Right cardiac atrium (tissue), 5 donors: ENCODE data around the gene AGPAT3. TPM values are rescaled to one million over a fixed set of nuclear protein-coding genes. Genes with fewer than 3 reads are reported as not detected.

Source experiments
- ATAC-seq, 2 donors: fragments of 200-7000 bp; cut with Tn5 transposase; one replicate each; pipeline versions ENCODE4 v1.8.0 to v1.9.1; 2020; ENCODE audit warnings: moderate library complexity in 2 of 2, mild to moderate bottlenecking in 1 of 2
- DNase-seq, 3 donors: peaks; one replicate each; pipeline ENCODE4 v3.0.0-alpha.2; 2020
- H3K27ac ChIP-seq: one replicate; pipeline ENCODE4 v1.5.1; 2013; ENCODE audit warnings: mild to moderate bottlenecking, low read length, control low read depth, moderate library complexity
- H3K27me3 ChIP-seq: one replicate; pipeline ENCODE4 v1.6.1; 2013; ENCODE audit not compliant: control insufficient read depth, insufficient read depth
- H3K4me1 ChIP-seq: one replicate; pipeline ENCODE4 v1.6.1; 2013; ENCODE audit warnings: low read length; ENCODE audit not compliant: control insufficient read depth, insufficient read depth
- H3K4me3 ChIP-seq: one replicate; pipeline ENCODE4 v1.5.1; 2013; ENCODE audit warnings: low read length, control low read depth
- H3K9me3 ChIP-seq: one replicate; pipeline ENCODE4 v1.6.1; 2013; ENCODE audit warnings: low read length; ENCODE audit not compliant: control insufficient read depth
- WGBS: extraction: QIAGEN DNeasy Blood & Tissue Kit; methylation state at CpG from one replicate; pipeline ENCODE4 v1.1.7; 2013; 5-methylcytosine and 5-hydroxymethylcytosine counted together
- intact Hi-C, 4 donors: fragments of 100-400 bp; cut with DNase I; formaldehyde crosslinking; loops; one replicate each; pipeline versions ENCODE4 v1.11.0 to v1.14.0; 2022 to 2023
- polyA plus RNA-seq: library from polyadenylated mRNA; stranded (reverse); fragments of 200-250 nt; gene quantifications from one replicate; pipeline ENCODE4 v1.2.3, GENCODE V29; 2013
- total RNA-seq, 4 donors: library from RNA; stranded (reverse); fragmentation: NEBNext Ultra II Directional; extraction: Animal tissue kit (Norgen Biotek cat#: 25700); gene quantifications; one replicate each; pipeline ENCODE4 v1.2.1, GENCODE V29; 2021
- donor health status: healthy with polysubstance abuse.
- donor health status: DM: no; HTN: yes; CAD: no.
- donor health status: DM: no; HTN: no; CAD: no.
- donor health status: DM: no; HTN: yes; CAD: no; lungs with severe emphysema.
- donor health status: DM: yes; HTN: yes; CAD: no.

Gene AGPAT3
- total and polyA plus RNA-seq, 5 donors = 32.0 to 71.1 (median 58.6) TPM

- Histone ChIP-seq H3K27me3 (no peaks in the 10 kb centered on the region), H3K9me3 (no peaks in the 10 kb centered on the region), H3K27ac (no peak overlapping the region), H3K4me3 (no peak overlapping the region), H3K4me1 (no peaks in the 10 kb centered on the region)
- intact Hi-C loops = no loop called here
- WGBS = 71% methylated on average over 17 of the region's 17 CpGs
- ATAC-seq = no peak
- peak in 2 of 3 donors; percentile 32 to 39 for DNase-seq
Measured at GRCh38 chr21:43824333-43825241, 40.4 kb upstream of the AGPAT3 start.

GRCh38 chr21:43825242-43825935 lies 39.6 kb upstream of the AGPAT3 start:
- DNase-seq (peak in 2 of 3 donors; percentile 40 to 44), ATAC-seq (peak in 1 of 2 donors; percentile 20)
- Histone ChIP-seq H3K9me3 (no peaks in the 10 kb centered on the region), H3K4me1 (no peaks in the 10 kb centered on the region), H3K27me3 (no peaks in the 10 kb centered on the region), H3K27ac (no peak overlapping the region), H3K4me3 (no peak overlapping the region)
- intact Hi-C loops = no loop called here
- 87% methylated on average over 24 of the region's 24 CpGs for WGBS

- H3K9me3 ChIP-seq = no peaks in the 10 kb centered on the region
- H3K27me3 ChIP-seq = no peaks in the 10 kb centered on the region
- H3K4me1 ChIP-seq = no peaks in the 10 kb centered on the region
- intact Hi-C loops = no loop called here
- 55% methylated on average over 31 of the region's 31 CpGs for WGBS
- DNase-seq (peak in 2 of 3 donors; percentile 53 to 59), ATAC-seq (peak; percentile 15 to 37)
- H3K27ac ChIP-seq = no peak overlapping the region
- no peak overlapping the region for H3K4me3 ChIP-seq
Measured at GRCh38 chr21:43825936-43826622, 38.9 kb upstream of the AGPAT3 start.

- intact Hi-C loops = no loop called here
- Histone ChIP-seq H3K4me3 (no peak overlapping the region), H3K27ac (no peak overlapping the region), H3K4me1 (no peaks in the 10 kb centered on the region), H3K9me3 (no peaks in the 10 kb centered on the region), H3K27me3 (no peaks in the 10 kb centered on the region)
- 55% methylated on average over 8 of the region's 8 CpGs for whole genome bisulfite sequencing
- DNase-seq (peak in 1 of 3 donors; percentile 48), ATAC-seq (peak; percentile 17 to 22)
Measured at GRCh38 chr21:43826623-43826974, 38.4 kb upstream of the AGPAT3 start.

- Histone ChIP-seq H3K4me3 (no peak overlapping the region), H3K4me1 (no peaks in the 10 kb centered on the region), H3K27ac (no peak overlapping the region), H3K9me3 (no peaks in the 10 kb centered on the region), H3K27me3 (no peaks in the 10 kb centered on the region)
- ATAC-seq (peak; percentile 28 to 45), DNase-seq (peak in 2 of 3 donors; percentile 57 to 66)
- WGBS = 55% methylated on average over 18 of the region's 18 CpGs
- intact Hi-C loops = no loop called here
Measured at GRCh38 chr21:43827015-43827611, 37.9 kb upstream of the AGPAT3 start.

- no peaks in the 10 kb centered on the region for H3K27me3 ChIP-seq
- intact Hi-C loops = no loop called here
Measured at GRCh38 chr21:43829161-43829560, 35.9 kb upstream of the AGPAT3 start.

GRCh38 chr21:43829575-43830119 lies 35.4 kb upstream of the AGPAT3 start:
- H3K4me3 ChIP-seq = no peak overlapping the region
- WGBS = 59% methylated on average over 22 of the region's 22 CpGs
- H3K4me1 ChIP-seq = no peaks in the 10 kb centered on the region
- H3K27ac ChIP-seq = no peak overlapping the region
- intact Hi-C loops = no loop called here
- H3K27me3 ChIP-seq = no peaks in the 10 kb centered on the region
- ATAC-seq (no peak), DNase-seq (no peak)
- no peaks in the 10 kb centered on the region for H3K9me3 ChIP-seq

More at GRCh38 chr21:43829161-43829560, 35.9 kb upstream of the AGPAT3 start:
- Histone ChIP-seq H3K9me3 (no peaks in the 10 kb centered on the region), H3K27ac (no peak overlapping the region), H3K4me1 (no peaks in the 10 kb centered on the region), H3K4me3 (no peak overlapping the region)
- DNase-seq = no peak
- no peak for ATAC-seq
- 86% methylated on average over 12 of the region's 12 CpGs for WGBS

GRCh38 chr21:43832158-43832550 lies 32.9 kb upstream of the AGPAT3 start:
- H3K9me3 ChIP-seq = no peaks in the 10 kb centered on the region
- H3K4me1 ChIP-seq = no peaks in the 10 kb centered on the region
- no peak overlapping the region for H3K27ac ChIP-seq
- ATAC-seq (no peak), DNase-seq (no peak)
- WGBS = 91% methylated on average over 14 of the region's 14 CpGs
- no peak overlapping the region for H3K4me3 ChIP-seq
- no peaks in the 10 kb centered on the region for H3K27me3 ChIP-seq
- intact Hi-C loops = no loop called here

GRCh38 chr21:43832648-43833047 lies 32.4 kb upstream of the AGPAT3 start:
- DNase-seq (no peak), ATAC-seq (no peak)
- Histone ChIP-seq H3K4me3 (no peak overlapping the region), H3K27ac (no peak overlapping the region), H3K9me3 (no peaks in the 10 kb centered on the region), H3K4me1 (no peaks in the 10 kb centered on the region), H3K27me3 (no peaks in the 10 kb centered on the region)
- 86% methylated on average over 10 of the region's 10 CpGs for WGBS
- intact Hi-C loops = no loop called here

GRCh38 chr21:43834146-43834905 lies 30.7 kb upstream of the AGPAT3 start:
- WGBS = 88% methylated on average over 30 of the region's 30 CpGs
- no peaks in the 10 kb centered on the region for H3K4me1 ChIP-seq
- H3K27ac ChIP-seq = no peak overlapping the region
- DNase-seq = no peak
- H3K9me3 ChIP-seq = no peaks in the 10 kb centered on the region
- H3K27me3 ChIP-seq = no peaks in the 10 kb centered on the region
- no peak overlapping the region for H3K4me3 ChIP-seq
- intact Hi-C loops = no loop called here
- ATAC-seq = no peak
